ENCODE measurements around the gene FOXO3. TPM values are rescaled to one million over a fixed set of nuclear protein-coding genes. Genes with fewer than 3 reads are reported as not detected.

FOXO3 gene
- total RNA-seq, 4 donors from 2014 or later = 133 to 151 (median 148) TPM

GRCh38 chr6:108706649-108707048 is 145.9 kb downstream of the FOXO3 start:
- no peak for TF ChIP-seq CTCF (IDR thresholded peaks at IDR 0.05; ENCODE audit: low read depth)

GRCh38 chr6:108707328-108707976 is 146.7 kb downstream of the FOXO3 start:
- no peak for TF ChIP-seq CTCF (IDR thresholded peaks at IDR 0.05; ENCODE audit: low read depth)

- no peak for TF ChIP-seq CTCF (IDR thresholded peaks at IDR 0.05; ENCODE audit: low read depth)
Measured at GRCh38 chr6:108710030-108710429, 149.3 kb downstream of the FOXO3 start.

- TF ChIP-seq CTCF (IDR thresholded peaks at IDR 0.05; ENCODE audit: low read depth) = no peak
Measured at GRCh38 chr6:108710551-108710950, 149.8 kb downstream of the FOXO3 start.

GRCh38 chr6:108711071-108711470 is 150.4 kb downstream of the FOXO3 start:
- no peak for TF ChIP-seq CTCF (IDR thresholded peaks at IDR 0.05; ENCODE audit: low read depth)

GRCh38 chr6:108711826-108712225 is 151.1 kb downstream of the FOXO3 start:
- TF ChIP-seq CTCF (IDR thresholded peaks at IDR 0.05; ENCODE audit: low read depth) = no peak

GRCh38 chr6:108712946-108713345 is 152.2 kb downstream of the FOXO3 start:
- TF ChIP-seq CTCF (IDR thresholded peaks at IDR 0.05; ENCODE audit: low read depth) = no peak
